GM18868 (cell line): Measurements from ENCODE around the gene ZFYVE28.

Source experiments
- ATAC-seq: cut with Tn5 transposase; IDR thresholded peaks from one replicate; pipeline ENCODE4 v1.9.1; 2021; ENCODE audit warnings: mild to moderate bottlenecking, moderate library complexity; ENCODE audit not compliant: unreplicated experiment

Gene ZFYVE28

GRCh38 chr4:2370597-2371320 lies 47.7 kb downstream of the ZFYVE28 start:
- no peak for ATAC-seq

- no peak for ATAC-seq
Observed at GRCh38 chr4:2368746-2369437, 49.6 kb downstream of the ZFYVE28 start.

GRCh38 chr4:2367626-2368025 lies 50.8 kb downstream of the ZFYVE28 start:
- ATAC-seq: no peak

DNA sequence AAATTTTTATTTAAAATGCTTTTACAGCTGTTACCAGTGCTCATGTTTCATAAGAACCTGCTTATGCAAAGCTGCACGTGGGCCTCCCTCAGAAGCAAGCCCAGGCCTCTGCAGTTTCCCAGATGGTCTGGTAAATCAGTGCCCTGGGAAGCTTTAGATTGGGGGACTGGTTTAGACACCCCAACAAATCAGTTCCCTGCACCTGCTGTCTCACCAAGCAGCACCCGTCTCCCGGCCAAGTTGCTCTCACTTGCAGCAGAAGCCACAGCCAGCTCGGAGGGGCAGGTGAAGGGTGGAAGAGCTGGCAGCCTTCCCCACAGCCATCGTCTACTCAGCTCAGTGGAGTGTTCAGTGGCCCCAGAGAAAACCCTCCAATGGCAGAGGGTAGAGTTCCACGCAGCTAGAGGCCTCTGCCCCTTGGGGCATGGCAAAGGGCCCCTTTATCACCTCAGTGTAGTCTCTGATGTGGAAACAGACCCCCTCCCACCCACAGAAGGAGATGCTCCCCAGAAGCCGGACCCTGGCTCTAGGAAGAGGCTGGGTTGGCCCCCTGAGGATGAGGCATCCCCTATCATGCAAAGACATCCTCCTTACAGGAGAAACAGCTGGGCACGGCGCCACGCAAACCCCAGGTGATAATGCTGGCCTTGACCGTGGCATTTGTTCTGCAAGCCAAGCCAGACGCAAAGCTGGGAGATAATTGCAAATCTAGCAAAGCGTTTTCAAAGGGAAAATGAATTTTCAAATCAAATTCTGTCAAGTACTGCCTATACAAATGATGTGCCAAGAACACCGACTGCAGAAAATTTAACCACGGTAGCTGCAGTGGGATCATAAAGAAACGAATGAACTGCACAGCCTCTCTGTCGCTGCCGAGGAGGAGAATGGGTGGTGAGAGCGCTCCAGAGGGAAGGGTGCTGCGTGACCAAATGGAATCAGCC lies 51.9 kb downstream of the ZFYVE28 start:
- no peak for ATAC-seq

GRCh38 chr4:2365913-2366210 lies 52.6 kb downstream of the ZFYVE28 start:
- no peak for ATAC-seq

GRCh38 chr4:2365054-2365912 lies 53.2 kb downstream of the ZFYVE28 start:
- no peak for ATAC-seq

GRCh38 chr4:2364654-2365053 lies 53.8 kb downstream of the ZFYVE28 start:
- ATAC-seq: no peak

DNA sequence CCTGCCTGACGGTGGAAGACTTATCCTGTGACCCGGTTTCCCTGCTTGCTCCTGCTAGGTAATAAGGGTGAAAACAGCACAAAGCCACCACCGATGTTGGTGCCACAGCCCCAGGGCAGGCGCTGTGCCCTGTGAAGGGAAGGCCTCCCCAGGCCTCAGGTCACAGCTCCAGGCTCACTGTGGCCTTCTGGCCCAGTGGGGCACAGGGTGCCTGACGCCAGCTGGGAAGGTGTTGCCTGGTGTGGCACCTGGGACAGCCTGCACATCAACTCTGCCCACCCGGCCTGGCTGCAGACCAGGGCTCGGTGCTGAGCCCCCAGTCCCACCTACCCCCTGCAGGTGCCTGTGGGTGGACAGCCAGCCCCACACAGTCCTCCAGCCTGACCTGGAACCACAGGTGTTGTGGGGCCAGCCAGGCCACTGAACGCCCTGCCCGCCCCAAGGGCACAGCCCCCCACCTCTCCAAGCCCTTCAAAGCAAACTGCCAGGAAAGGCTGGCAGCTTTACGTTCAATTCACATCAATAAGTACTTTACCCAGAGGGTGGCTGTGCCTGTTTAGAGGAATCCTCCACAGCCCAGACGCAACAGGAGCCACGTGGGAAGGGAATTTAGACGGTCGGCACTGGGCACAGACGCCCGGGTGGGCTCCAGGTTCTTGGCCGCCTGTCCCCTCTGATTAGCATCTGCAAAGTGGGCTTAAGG lies 54.3 kb downstream of the ZFYVE28 start:
- ATAC-seq: no peak

GRCh38 chr4:2363056-2363721 lies 55.3 kb downstream of the ZFYVE28 start:
- no peak for ATAC-seq

- ATAC-seq: no peak
Observed at GRCh38 chr4:2362266-2363055, 56.0 kb downstream of the ZFYVE28 start.

- ATAC-seq: no peak
Observed at GRCh38 chr4:2361366-2362265, 56.8 kb downstream of the ZFYVE28 start.

DNA sequence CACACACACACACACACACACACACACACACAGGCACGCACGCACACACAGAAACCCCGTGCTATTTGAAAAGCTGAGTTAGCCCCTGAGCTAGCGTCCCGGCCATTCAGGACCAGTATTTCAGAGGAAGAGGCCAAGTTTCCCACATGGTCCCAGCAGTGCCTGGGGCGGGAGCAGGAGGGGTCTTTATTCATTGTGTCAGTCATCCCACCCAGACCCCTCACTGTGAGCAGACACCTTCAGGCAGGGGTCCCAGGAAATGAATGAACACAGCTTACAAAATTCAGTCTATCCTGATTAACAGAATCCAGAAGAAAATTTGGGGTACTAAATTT lies 58.1 kb downstream of the ZFYVE28 start:
- no peak for ATAC-seq

GRCh38 chr4:2359591-2360395 lies 58.7 kb downstream of the ZFYVE28 start:
- no peak for ATAC-seq

GRCh38 chr4:2357821-2358745 lies 60.4 kb downstream of the ZFYVE28 start:
- no peak for ATAC-seq

GRCh38 chr4:2356123-2357069 lies 62.0 kb downstream of the ZFYVE28 start:
- ATAC-seq: no peak
